WTC11 (cell line): ENCODE results near the gene ZDHHC7. TPM values are rescaled to one million over a fixed set of nuclear protein-coding genes. Genes with fewer than 3 reads are reported as not detected.

ENCODE experiments used
- ATAC-seq: fragments of 200-7000 bp; cut with Tn5 transposase; 2 replicates; pipeline ENCODE4 v1.10.0; 2021; ENCODE audit warnings: mild to moderate bottlenecking, moderate library complexity
- CTCF ChIA-PET: fragments of 300-600 bp; sonication (Branson Sonifier 250); formaldehyde crosslinking; loops from one replicate; lab custom pipeline; 2021; ENCODE audit warnings: antibody characterized with exemption; lab: Charles Lee
- POLR2A ChIA-PET: fragments of 350-600 bp; sonication (Branson Sonifier 250); formaldehyde crosslinking; loops from one replicate; lab custom pipeline; 2021; ENCODE audit warnings: antibody characterized with exemption; lab: Charles Lee
- DNase-seq: peaks from one replicate; pipeline ENCODE4 v3.0.0; 2021; ENCODE audit warnings: low spot score
- H3K27ac Mint-ChIP-seq: 2 replicates; pipeline ENCODE4 v1.8.0; 2021; ENCODE audit warnings: mixed read lengths
- H3K27me3 Mint-ChIP-seq: 2 replicates; pipeline ENCODE4 v1.8.0; 2021; ENCODE audit warnings: low read depth, mild to moderate bottlenecking, moderate library complexity, mixed read lengths
- H3K36me3 Mint-ChIP-seq: 2 replicates; pipeline ENCODE4 v1.8.0; 2021; ENCODE audit warnings: mixed read lengths
- H3K4me1 Mint-ChIP-seq: 2 replicates; pipeline ENCODE4 v1.8.0; 2022; ENCODE audit warnings: mixed read lengths
- H3K4me3 Mint-ChIP-seq: 2 replicates; pipeline ENCODE4 v1.8.0; 2021; ENCODE audit warnings: mild to moderate bottlenecking, moderate library complexity, mixed read lengths
- H3K9me3 Mint-ChIP-seq: 2 replicates; pipeline ENCODE4 v1.8.0; 2021; ENCODE audit warnings: mixed read lengths
- AR ChIP-seq: fragments of 250-450 bp; sonication (Bioruptor Pico); IDR thresholded peaks from 2 replicates; pipeline ENCODE4 v1.9.0; 2021; ENCODE audit warnings: mild to moderate bottlenecking
- ATF1 ChIP-seq: sonication (generic); formaldehyde crosslinking; IDR thresholded peaks from 2 replicates; pipeline ENCODE4 v1.8.1; 2023; ENCODE audit warnings: mild to moderate bottlenecking, moderate library complexity, missing genetic modification reagents
- ATF3 ChIP-seq: sonication (generic); formaldehyde crosslinking; conservative IDR thresholded peaks from 2 replicates; pipeline ENCODE4 v1.8.1; 2022; ENCODE audit warnings: mild to moderate bottlenecking, missing genetic modification reagents
- CREB1 ChIP-seq: sonication (generic); formaldehyde crosslinking; IDR thresholded peaks from 2 replicates; pipeline ENCODE4 v1.8.0; 2023; ENCODE audit warnings: mild to moderate bottlenecking, missing genetic modification reagents
- GTF2I ChIP-seq: fragments of 250-450 bp; sonication (Bioruptor Pico); conservative IDR thresholded peaks from 2 replicates; pipeline ENCODE4 v1.4.0; 2021; ENCODE audit warnings: mild to moderate bottlenecking
- NFYB ChIP-seq: sonication (generic); formaldehyde crosslinking; conservative IDR thresholded peaks from 2 replicates; pipeline ENCODE4 v1.8.0; 2022; ENCODE audit warnings: low read depth, missing genetic modification reagents
- NR1H2 ChIP-seq: sonication (generic); formaldehyde crosslinking; IDR thresholded peaks from 2 replicates; pipeline ENCODE4 v1.9.0; 2021; ENCODE audit warnings: mild to moderate bottlenecking, moderate library complexity, missing genetic modification reagents
- PRRX2 ChIP-seq: fragments of 250-450 bp; sonication (Bioruptor Pico); IDR thresholded peaks from 2 replicates; pipeline ENCODE4 v1.8.0; 2021; ENCODE audit warnings: mild to moderate bottlenecking
- RELA ChIP-seq: sonication (generic); formaldehyde crosslinking; IDR thresholded peaks from 2 replicates; pipeline ENCODE4 v1.8.1; 2022; ENCODE audit warnings: missing genetic modification reagents, mild to moderate bottlenecking, borderline replicate concordance
- TP53 ChIP-seq: sonication (generic); formaldehyde crosslinking; IDR thresholded peaks from 2 replicates; pipeline ENCODE4 v1.8.1; 2023; ENCODE audit warnings: mild to moderate bottlenecking, missing genetic modification reagents
- USF2 ChIP-seq: sonication (generic); formaldehyde crosslinking; IDR thresholded peaks from 2 replicates; pipeline ENCODE4 v1.8.1; 2023; ENCODE audit warnings: mild to moderate bottlenecking, missing genetic modification reagents, moderate library complexity
- ZBTB21 ChIP-seq: sonication (generic); formaldehyde crosslinking; IDR thresholded peaks from 2 replicates; pipeline ENCODE4 v1.8.1; 2023; ENCODE audit warnings: mild to moderate bottlenecking, missing genetic modification reagents, borderline replicate concordance
- ZNF317 ChIP-seq: sonication (generic); formaldehyde crosslinking; IDR thresholded peaks from 2 replicates; pipeline ENCODE4 v1.8.1; 2023; ENCODE audit warnings: low read depth, mild to moderate bottlenecking, moderate library complexity, missing genetic modification reagents, borderline replicate concordance
- ZNF396 ChIP-seq: fragments of 250-450 bp; sonication (Bioruptor Pico); IDR thresholded peaks from 2 replicates; pipeline ENCODE4 v1.8.0; 2021; ENCODE audit warnings: mild to moderate bottlenecking, moderate library complexity, borderline replicate concordance
- total RNA-seq: library from RNA; stranded (reverse); gene quantifications from 3 replicates; pipeline ENCODE4 v1.2.3, GENCODE V29; 2021
- TF ChIP-seq, protein P1 (sequence below): sonication (generic); formaldehyde crosslinking; IDR thresholded peaks from 2 replicates; pipeline ENCODE4 v1.8.1; 2022; ENCODE audit warnings: missing genetic modification reagents, borderline replicate concordance
- TF ChIP-seq, protein P2 (sequence below): fragments of 250-450 bp; sonication (Bioruptor Pico); IDR thresholded peaks from 2 replicates; pipeline ENCODE4 v1.9.0; 2021; ENCODE audit warnings: mild to moderate bottlenecking

The ZDHHC7 gene
- total RNA-seq, 1 experiment from 2014 or later: 38.7 TPM

- TF ChIP-seq, protein P1, sequence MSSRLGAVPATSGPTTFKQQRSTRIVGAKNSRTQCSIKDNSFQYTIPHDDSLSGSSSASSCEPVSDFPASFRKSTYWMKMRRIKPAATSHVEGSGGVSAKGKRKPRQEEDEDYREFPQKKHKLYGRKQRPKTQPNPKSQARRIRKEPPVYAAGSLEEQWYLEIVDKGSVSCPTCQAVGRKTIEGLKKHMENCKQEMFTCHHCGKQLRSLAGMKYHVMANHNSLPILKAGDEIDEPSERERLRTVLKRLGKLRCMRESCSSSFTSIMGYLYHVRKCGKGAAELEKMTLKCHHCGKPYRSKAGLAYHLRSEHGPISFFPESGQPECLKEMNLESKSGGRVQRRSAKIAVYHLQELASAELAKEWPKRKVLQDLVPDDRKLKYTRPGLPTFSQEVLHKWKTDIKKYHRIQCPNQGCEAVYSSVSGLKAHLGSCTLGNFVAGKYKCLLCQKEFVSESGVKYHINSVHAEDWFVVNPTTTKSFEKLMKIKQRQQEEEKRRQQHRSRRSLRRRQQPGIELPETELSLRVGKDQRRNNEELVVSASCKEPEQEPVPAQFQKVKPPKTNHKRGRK (CRISPR knock-in tag): no peak
- TF ChIP-seq CREB1 (no peak), NFYB (CRISPR knock-in tag) (no peak), ZNF396 (no peak), TP53 (no peak), NR1H2 (CRISPR knock-in tag) (no peak), AR (CRISPR knock-in tag) (no peak), PRRX2 (CRISPR knock-in tag) (no peak)
- TF ChIP-seq, protein P2, sequence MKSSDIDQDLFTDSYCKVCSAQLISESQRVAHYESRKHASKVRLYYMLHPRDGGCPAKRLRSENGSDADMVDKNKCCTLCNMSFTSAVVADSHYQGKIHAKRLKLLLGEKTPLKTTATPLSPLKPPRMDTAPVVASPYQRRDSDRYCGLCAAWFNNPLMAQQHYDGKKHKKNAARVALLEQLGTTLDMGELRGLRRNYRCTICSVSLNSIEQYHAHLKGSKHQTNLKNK (CRISPR knock-in tag): no peak
- TF ChIP-seq, all 79 proteins: peak for 0
These were observed 24.5 kb downstream of the ZDHHC7 start (continued) for GRCh38 chr16:84986879-84987278.

DNA sequence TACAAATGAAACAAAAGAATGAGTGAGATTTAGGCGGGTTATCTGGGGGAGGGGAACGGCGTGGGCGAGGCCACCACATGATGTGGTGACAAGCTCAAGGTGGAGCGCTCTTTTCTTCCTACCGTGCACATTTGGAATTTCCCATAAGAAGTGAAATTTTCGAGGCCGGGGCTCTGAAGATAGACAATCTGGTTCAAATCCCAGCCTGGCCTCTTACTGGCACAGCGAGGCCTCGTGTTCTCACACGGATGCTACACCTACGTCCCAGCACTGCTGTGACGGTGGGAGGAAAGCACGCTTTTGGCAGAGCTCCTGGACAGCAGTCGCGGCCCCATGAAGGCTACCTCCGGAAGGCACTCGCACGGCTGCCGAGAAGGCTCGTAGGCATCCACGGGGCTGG, 25.2 kb downstream of the ZDHHC7 start:
- Mint-ChIP-seq H3K4me3 (no peak overlapping the region), H3K36me3 (peaks cover 52% of the 10 kb centered on the region), H3K9me3 (no peaks in the 10 kb centered on the region), H3K27ac (peak overlapping the region; percentile 86), H3K4me1 (no peaks in the 10 kb centered on the region), H3K27me3 (no peaks in the 10 kb centered on the region)
- no peak for DNase-seq
- ChIA-PET CTCF (no interaction called here), POLR2A (interaction anchor here (0.7 kb wide), 1 partner anchor 111 kb away, joined by 3 read pairs; no protein-coding TSS in a partner anchor)
- no peak for ATAC-seq
- no peak for TF ChIP-seq ZBTB21 (CRISPR knock-in tag)
- TF ChIP-seq ATF3 (CRISPR knock-in tag): no peak
- TF ChIP-seq GTF2I (CRISPR knock-in tag): no peak
- TF ChIP-seq ZNF317 (CRISPR knock-in tag): no peak
- no peak for TF ChIP-seq ZNF396

DNA sequence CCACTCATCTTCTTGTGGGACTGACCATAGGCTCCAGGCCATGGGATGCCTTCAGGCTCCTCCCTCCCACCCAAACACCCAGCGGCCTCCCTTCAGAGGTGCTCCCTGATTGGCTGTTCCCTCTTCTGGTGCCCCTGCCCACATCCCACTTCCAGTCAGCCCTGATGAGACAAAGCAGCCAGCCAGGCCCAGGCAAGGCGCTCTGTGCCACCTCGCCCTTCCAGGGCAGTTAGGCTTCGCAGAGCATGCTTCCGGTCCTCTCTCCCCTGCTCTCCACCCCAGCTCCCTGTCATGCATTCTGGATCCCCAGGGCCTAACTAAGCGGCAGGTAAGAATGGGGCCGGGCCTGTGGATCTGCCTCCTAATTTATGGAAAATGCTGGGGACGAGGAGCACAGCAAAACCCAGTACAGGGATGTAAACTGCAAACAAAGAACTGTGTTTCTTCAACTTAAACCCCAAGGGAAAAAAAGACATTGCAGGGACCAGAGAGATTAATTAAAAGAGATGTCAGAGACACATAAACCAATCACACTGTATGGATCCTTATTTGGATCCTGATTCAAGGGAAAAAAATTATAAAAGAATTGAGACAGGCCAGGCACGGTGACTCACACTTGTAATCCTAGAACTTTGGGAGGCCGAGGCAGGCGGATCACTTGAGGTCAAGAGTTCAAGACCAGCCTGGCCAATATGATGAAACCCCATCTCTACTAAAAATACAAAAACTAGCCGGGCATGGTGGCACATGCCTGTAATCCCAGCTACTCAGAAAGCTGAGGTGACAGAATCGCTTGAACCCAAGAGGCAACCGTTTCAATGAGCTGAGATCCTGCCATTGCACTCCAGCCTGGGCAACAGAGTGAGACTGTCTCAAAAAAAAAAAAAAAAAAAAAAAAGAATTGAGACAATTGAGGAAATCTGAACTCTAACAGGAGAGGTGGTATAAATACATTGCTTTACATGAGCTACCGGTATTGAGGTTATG, 26.0 kb downstream of the ZDHHC7 start:
- Mint-ChIP-seq H3K4me1 (no peaks in the 10 kb centered on the region), H3K9me3 (no peaks in the 10 kb centered on the region), H3K4me3 (no peak overlapping the region), H3K27me3 (no peaks in the 10 kb centered on the region), H3K36me3 (peaks cover 53% of the 10 kb centered on the region), H3K27ac (peak overlapping the region; percentile 86)
- TF ChIP-seq USF2 (CRISPR knock-in tag) (no peak), ATF1 (no peak), RELA (CRISPR knock-in tag) (no peak)
- CTCF ChIA-PET: interaction anchor here (0.6 kb wide), 1 partner anchor 9 kb away, joined by 3 read pairs; no protein-coding TSS in a partner anchor
- POLR2A ChIA-PET: interaction anchor here (0.6 to 0.7 kb wide), 3 partner anchors 59 to 356 kb away, joined by 3 to 5 read pairs (median 3); no protein-coding TSS in a partner anchor
- no peak for DNase-seq
- no peak for ATAC-seq
